KG1 (cell line): ENCODE data around the gene MYO3B.
"Not testable (repeated sequence)": the region's sequence is repeated elsewhere in the genome, so short reads cannot be mapped to it uniquely, and the experiment has no call there.

Experiments
- DNase-seq: peaks from one replicate; lab custom pipeline; 2025; lab: John Stamatoyannopoulos, UW

MYO3B gene

GRCh38 chr2:170566138-170566537 is 388.2 kb downstream of the MYO3B start:
- no peak for DNase-seq

GRCh38 chr2:170567429-170567828 is 389.5 kb downstream of the MYO3B start:
- DNase-seq = no peak

DNA sequence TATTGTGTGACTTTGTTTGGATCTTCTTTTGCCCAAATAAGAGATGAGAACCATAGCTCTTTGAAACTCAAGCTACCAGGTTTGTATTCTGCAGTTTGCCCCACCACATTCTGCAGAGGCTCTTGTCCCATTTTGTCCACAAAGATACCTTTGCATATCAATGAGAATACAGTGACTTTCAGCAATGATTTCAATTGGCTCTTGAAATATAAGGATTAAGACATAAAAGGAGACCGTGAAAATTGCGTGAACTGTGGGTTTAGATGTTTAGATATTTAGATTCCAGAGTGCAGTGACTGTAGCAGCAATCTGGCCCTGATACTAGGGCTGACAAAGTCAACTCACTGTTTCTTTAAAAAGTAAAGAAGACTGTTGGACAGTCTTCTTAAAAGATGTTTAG is 390.6 kb downstream of the MYO3B start:
- DNase-seq = no peak

GRCh38 chr2:170571612-170572011 is 393.7 kb downstream of the MYO3B start:
- DNase-seq = no peak

- DNase-seq = no peak
Observed at GRCh38 chr2:170573671-170574070, 395.7 kb downstream of the MYO3B start.

DNA sequence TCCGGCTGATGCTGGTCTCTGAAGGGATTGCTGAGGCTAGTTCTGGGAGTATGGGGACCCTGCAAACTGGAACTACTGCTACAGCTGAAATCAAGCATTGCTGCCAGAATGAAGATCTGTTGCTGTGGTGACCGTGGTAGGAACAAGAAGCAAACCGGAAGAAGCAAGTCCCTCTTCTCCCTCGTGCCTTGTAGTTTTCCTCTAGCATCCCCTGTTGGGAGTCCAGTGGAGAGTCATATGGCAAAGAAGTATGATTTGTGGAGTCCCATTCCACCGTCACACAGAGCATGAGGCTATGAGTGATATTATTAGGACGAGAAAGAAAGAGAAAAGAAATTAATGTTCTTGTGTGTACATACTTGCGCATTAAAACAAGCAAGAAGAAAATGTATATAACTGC is 398.3 kb downstream of the MYO3B start:
- no peak for DNase-seq

DNA sequence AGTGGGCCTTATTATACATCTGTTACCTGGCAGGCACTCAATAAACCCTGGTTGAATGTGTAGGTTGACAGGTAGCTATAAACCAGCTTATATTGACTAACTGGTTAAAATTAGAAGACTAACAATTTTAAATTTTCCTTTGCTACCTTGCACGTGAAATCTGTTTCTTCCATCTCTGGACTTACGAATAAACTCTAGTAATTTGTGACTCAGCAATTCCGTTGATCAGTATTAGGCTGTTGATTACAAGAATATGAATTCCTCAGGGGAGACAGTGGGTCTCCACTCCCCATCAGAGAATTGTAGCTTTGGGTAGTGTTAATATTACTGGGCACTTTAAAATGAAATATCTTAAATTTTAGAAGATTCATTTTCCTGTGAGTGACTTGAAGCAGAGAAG is 399.4 kb downstream of the MYO3B start:
- DNase-seq = no peak

GRCh38 chr2:170578606-170579005 is 400.7 kb downstream of the MYO3B start:
- no peak for DNase-seq

DNA sequence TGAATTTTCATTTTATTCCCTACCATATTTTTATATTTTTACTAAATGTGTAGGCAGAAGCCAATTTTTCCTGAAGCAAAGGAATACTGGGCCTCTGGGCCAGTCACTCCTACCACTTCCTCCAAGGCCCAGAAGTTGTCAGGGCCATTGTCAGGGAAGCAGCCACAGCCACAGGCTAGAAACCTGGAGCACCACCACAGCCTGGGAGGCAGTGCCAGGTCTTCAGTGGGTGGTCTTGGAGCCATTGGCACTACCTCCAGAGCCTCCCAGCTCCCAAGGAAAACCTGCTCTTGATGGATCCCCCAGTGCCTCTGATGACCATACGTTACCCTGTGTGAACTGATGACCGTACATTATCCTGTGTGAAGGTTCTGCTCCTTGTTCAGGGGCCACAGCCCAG is 401.6 kb downstream of the MYO3B start:
- DNase-seq = no peak

- no peak for DNase-seq
Observed at GRCh38 chr2:170582313-170582712, 404.4 kb downstream of the MYO3B start.

- no peak for DNase-seq
Observed at GRCh38 chr2:170582751-170583463, 405.0 kb downstream of the MYO3B start.

- DNase-seq = no peak
Observed at GRCh38 chr2:170585067-170585466, 407.1 kb downstream of the MYO3B start.

DNA sequence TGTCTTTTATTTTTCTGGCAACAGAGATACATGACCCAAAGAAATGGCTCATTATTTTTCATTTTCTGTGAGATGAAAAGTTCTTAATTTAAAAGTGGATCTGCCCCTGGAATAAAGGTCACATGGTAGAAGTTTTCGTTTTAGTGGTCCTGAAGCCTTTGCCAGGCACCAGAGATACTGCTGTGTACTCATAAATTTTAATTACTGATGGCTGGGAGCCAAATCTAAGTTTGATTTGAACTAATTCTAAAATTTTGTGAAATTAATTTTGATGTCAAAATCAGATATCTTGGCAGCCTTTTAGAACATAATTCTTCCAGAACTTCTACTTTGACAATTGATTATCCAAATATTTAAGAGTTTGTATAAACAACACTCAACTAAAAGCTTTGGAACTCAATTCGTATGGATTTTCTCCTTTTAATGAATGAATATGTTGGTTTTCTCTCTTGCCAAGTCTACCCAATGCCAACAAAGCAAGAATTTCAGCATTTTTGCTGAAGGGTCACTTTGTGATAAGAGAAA is 408.7 kb downstream of the MYO3B start:
- DNase-seq = no peak

- no peak for DNase-seq
Observed at GRCh38 chr2:170587117-170587516, 409.2 kb downstream of the MYO3B start.

DNA sequence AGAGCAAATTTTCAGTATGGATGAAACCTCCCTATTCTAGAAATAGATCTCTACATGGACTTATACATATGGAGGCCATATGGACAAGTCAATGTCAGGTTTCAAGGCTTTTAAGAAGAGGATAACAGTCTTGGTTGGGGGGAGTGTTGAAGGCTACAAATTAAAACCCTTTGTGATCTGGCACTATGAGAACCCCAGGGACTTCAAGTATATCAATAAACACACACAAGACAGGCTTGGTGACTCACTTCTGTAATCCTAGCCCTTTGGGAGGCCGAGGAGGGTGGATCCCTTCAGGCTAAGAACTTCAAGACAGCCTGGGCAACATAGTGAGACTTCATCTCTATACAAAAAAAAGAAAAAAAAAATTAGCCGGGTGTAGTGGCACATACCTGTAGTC is 410.0 kb downstream of the MYO3B start:
- no peak for DNase-seq

DNA sequence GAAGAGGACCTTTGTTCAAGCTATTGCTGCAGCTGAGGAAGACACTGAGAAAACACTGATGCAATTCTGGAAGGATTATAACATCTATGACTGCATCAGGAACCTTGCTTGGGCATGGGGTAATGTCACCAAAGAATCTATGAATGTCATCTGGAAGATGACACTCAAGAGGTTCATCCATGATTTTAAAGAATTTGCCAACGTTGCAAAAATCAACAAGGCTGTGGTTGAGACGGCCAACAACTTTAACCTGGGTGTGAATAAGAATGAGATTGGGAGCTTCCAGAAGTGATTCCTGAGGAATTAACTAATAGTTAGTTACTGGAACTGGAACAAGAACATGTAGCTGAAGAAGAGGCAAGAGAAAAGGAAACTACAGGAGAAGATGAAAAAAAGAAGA is 410.8 kb downstream of the MYO3B start:
- DNase-seq = no peak

DNA sequence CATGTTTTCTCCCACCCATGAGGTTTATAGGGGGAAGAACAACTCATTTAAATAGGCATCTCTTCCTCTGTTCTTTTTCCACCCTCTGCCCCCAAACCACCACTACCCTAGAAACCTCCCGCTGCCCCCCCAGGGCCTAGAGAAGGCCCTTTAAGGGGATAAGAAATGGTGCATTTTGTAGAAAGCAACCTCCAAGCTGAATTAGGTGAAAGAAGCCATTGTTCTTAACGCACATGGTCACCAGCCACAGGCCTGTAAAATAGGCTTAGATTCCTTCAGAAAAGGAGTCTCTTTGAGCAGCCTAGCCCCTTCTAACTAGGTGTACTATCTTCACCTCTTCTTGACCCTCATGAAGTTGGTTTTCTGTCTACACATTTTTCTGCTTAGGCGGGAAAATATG is 418.6 kb downstream of the MYO3B start:
- DNase-seq = no peak

DNA sequence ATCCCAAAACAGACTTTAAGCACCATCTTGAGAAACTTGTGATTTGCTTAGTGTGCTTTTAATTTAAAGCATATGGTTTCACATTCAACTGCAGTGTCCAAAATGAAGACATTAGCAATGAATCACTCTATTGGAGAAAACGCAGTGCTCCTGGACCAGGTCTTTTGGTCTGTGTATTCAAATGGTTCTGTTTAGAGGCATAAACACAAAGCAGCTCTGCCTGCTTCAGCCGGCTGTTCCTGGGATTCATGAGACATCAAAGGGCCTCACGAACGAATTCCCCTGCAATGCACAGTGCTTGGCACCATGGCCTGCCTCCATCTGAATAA is 420.1 kb downstream of the MYO3B start:
- DNase-seq = no peak

GRCh38 chr2:170601489-170601888 is 423.5 kb downstream of the MYO3B start:
- DNase-seq = no peak

- DNase-seq = no peak
Observed at GRCh38 chr2:170605862-170606261, 427.9 kb downstream of the MYO3B start.

GRCh38 chr2:170607171-170607570 is 429.2 kb downstream of the MYO3B start:
- DNase-seq = no peak

DNA sequence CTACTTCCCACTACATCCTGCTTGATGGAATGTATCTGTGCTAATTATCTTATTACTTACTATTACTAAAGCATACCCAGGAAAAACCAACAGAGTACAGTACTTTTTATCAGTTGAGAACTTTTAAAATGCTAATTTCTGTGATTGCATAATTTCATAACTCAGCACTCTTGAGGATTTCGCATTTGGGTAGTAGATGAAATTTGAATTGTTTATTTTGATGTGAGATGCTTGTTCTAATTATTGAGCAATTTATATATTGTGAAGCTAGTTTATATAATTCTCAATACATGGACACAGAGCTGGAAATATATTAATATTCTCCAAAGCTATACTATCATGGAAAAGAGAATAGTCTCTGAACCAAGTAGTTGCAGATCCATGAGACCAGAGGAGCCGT is 432.7 kb downstream of the MYO3B start:
- no peak for DNase-seq

- not testable (repeated sequence) for DNase-seq
Observed at GRCh38 chr2:170618948-170619347, 441.0 kb downstream of the MYO3B start.

DNA sequence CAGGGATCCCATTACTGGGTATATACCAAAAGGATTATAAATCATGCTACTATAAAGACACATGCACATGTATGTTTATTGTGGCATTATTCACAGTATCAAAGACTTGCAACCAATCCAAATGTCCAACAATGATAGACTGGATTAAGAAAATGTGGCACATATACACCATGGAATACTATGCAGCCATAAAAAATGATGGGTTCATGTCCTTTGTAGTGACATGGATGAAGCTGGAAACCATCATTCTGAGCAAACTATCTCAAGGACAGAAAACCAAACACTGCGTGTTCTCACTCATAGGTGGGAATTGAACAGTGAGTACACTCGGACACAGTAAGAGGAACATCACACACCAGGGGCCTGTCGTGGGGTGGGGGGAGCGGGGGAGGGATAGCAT is 457.1 kb downstream of the MYO3B start:
- not testable (repeated sequence) for DNase-seq
